Measurements from ENCODE around the gene CNNM1.

Gene CNNM1

GRCh38 chr10:99433378-99434020 is 104.3 kb downstream of the CNNM1 start:
- in situ Hi-C loops (cut with HindIII; ENCODE audit: low sequenced_read_pairs), result no loop called here
- H3K4me3 ChIP-seq (ENCODE audit: low read depth, low read length), result no peak overlapping the region
- DNase-seq (ENCODE audit: low read depth), result no peak
- TF ChIP-seq CTCF (IDR thresholded peaks at IDR 0.05; ENCODE audit: low read depth, low read length, missing control alignments), result peak; percentile 27

GRCh38 chr10:99435986-99436638 is 107.0 kb downstream of the CNNM1 start:
- peak; percentile 46 for TF ChIP-seq CTCF (IDR thresholded peaks at IDR 0.05; ENCODE audit: low read depth, low read length, missing control alignments)
- H3K4me3 ChIP-seq (ENCODE audit: low read depth, low read length), result no peak overlapping the region
- in situ Hi-C loops (cut with HindIII; ENCODE audit: low sequenced_read_pairs), result no loop called here
- DNase-seq (ENCODE audit: low read depth), result peak; percentile 31

GRCh38 chr10:99438890-99439289 is 109.7 kb downstream of the CNNM1 start:
- H3K4me3 ChIP-seq (ENCODE audit: low read depth, low read length), result no peak overlapping the region
- no peak for TF ChIP-seq CTCF (IDR thresholded peaks at IDR 0.05; ENCODE audit: low read depth, low read length, missing control alignments)
- DNase-seq (ENCODE audit: low read depth), result no peak
- in situ Hi-C loops (cut with HindIII; ENCODE audit: low sequenced_read_pairs), result no loop called here

- H3K4me3 ChIP-seq (ENCODE audit: low read depth, low read length), result no peak overlapping the region
- in situ Hi-C loops (cut with HindIII; ENCODE audit: low sequenced_read_pairs), result no loop called here
- TF ChIP-seq CTCF (IDR thresholded peaks at IDR 0.05; ENCODE audit: low read depth, low read length, missing control alignments), result no peak
- no peak for DNase-seq (ENCODE audit: low read depth)
Observed at GRCh38 chr10:99442394-99442793, 113.2 kb downstream of the CNNM1 start.

GRCh38 chr10:99443500-99443899 is 114.3 kb downstream of the CNNM1 start:
- in situ Hi-C loops (cut with HindIII; ENCODE audit: low sequenced_read_pairs), result no loop called here
- DNase-seq (ENCODE audit: low read depth), result no peak
- TF ChIP-seq CTCF (IDR thresholded peaks at IDR 0.05; ENCODE audit: low read depth, low read length, missing control alignments), result no peak
- no peak overlapping the region for H3K4me3 ChIP-seq (ENCODE audit: low read depth, low read length)
